ENCODE measurements around the gene SIGLEC9. TPM values are rescaled to one million over a fixed set of nuclear protein-coding genes. Genes with fewer than 3 reads are reported as not detected.

SIGLEC9 gene
- total and polyA plus RNA-seq, 2 donors (not counting 1 experiment from before 2014, with no cell fraction given): 0.72 TPM; not detected in 1

DNA sequence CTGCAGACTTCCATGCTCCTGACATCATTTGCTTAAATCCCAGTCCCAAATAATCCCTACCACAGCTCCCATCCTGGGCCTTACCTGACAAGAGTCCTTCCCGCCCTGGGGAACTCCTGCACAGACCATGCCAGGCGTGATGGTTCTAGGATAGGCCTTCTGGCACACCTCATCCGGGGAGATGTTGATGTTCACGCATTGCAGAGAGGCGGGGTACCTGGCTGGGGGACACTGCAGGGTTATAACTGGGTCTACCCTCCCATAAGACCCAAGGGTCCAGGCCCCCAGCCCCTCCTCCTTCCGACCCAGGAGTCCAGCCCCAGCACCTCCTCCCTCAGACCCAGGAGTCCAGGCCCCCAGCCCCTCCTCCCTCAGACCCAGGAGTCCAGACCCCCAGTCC is 46.0 kb upstream of the SIGLEC9 start:
- H3K4me3 ChIP-seq (ENCODE audit: control extremely low read depth in 1 of 5, extremely low read depth in 1 of 5, insufficient read depth in 1 of 5, low read depth in 2 of 5, low read length in 4 of 5): no peak overlapping the region

DNA sequence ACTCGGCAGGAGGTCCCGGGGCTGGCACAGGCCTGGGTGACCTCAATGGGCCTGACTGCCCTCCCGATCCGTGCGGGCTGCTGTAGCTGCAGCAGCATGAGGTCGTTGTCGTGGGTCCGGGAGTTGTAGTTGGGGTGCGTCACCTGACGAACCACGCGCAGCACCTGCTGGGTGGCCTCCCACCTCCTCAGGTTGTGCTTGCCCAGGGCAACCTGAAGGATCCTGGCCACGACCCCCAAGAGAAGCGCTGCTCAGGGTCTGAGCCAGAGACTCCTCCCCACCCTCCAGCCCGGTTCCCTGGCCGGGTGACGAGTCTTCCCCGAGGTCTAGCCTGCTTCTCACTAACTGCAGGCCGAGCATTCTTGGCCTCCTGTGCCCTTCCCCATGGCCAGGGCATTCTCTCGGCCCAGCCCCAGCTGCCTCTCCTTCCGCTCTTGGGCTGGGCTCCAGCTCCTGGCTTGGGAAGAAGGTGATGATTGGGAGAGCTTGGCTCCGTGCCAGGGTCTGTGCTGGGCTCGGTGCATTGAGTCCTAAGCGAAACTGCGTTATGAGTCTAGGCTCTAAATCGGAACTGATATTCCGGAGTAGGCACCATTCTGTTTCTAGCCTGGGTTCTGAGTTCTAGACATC is 45.1 kb upstream of the SIGLEC9 start:
- Histone ChIP-seq H4K20me1 (ENCODE audit: control insufficient read depth, insufficient read depth, low read length, poor library complexity, severe bottlenecking) (no peaks in the 10 kb centered on the region), H3K4me3 (ENCODE audit: control extremely low read depth in 1 of 5, extremely low read depth in 1 of 5, insufficient read depth in 1 of 5, low read depth in 2 of 5, low read length in 4 of 5) (no peak overlapping the region), H3K79me2 (ENCODE audit: control insufficient read depth, insufficient read depth, low read length) (no peaks in the 10 kb centered on the region), H3K36me3 (replicated peaks in 1 of 2; ENCODE audit: control extremely low read depth in 1 of 2, control insufficient read depth in 1 of 2, extremely low read depth in 1 of 2, insufficient read depth in 2 of 2, low read length in 1 of 2) (no peaks in the 10 kb centered on the region), H3K9ac (ENCODE audit: low read length) (no peak overlapping the region), H3K9me3 (ENCODE audit: control extremely low read depth in 1 of 3, control insufficient read depth in 2 of 3, insufficient read depth in 1 of 3, low read length in 2 of 3) (no peaks in the 10 kb centered on the region), H3K27ac (ENCODE audit: low read length in 2 of 2) (no peak overlapping the region), H2AFZ (ENCODE audit: insufficient read depth, low read depth, low read length, poor library complexity, severe bottlenecking) (no peak overlapping the region), H3K4me2 (replicated peaks; ENCODE audit: low read depth, low read length, poor library complexity, severe bottlenecking) (no peak overlapping the region), H3K27me3 (replicated peaks in 1 of 4; ENCODE audit: control extremely low read depth in 1 of 4, control insufficient read depth in 3 of 4, insufficient read depth in 4 of 4, low read length in 3 of 4) (no peaks in the 10 kb centered on the region), H3K4me1 (ENCODE audit: control insufficient read depth in 2 of 2, insufficient read depth in 2 of 2, low read length in 2 of 2) (no peaks in the 10 kb centered on the region)
- Mint-ChIP-seq H3K27ac (no peak overlapping the region), H3K4me3 (no peak overlapping the region), H3K9me3 (ENCODE audit: insufficient read depth) (no peaks in the 10 kb centered on the region), H3K4me1 (no peaks in the 10 kb centered on the region), H3K27me3 (peaks cover 16% of the 10 kb centered on the region)
- POLR2A ChIA-PET: no interaction called here
- intact Hi-C loops (cut with micrococcal nuclease): no loop called here
- CTCF ChIA-PET: no interaction called here
- ATAC-seq (ENCODE audit: low read depth) (no peak), DNase-seq (no peak)
- no peak for TF ChIP-seq EZH2 (IDR thresholded peaks at IDR 0.05; ENCODE audit: borderline replicate concordance, insufficient read depth, low read depth, low read length, poor library complexity, severe bottlenecking)
- TF ChIP-seq, protein P1, sequence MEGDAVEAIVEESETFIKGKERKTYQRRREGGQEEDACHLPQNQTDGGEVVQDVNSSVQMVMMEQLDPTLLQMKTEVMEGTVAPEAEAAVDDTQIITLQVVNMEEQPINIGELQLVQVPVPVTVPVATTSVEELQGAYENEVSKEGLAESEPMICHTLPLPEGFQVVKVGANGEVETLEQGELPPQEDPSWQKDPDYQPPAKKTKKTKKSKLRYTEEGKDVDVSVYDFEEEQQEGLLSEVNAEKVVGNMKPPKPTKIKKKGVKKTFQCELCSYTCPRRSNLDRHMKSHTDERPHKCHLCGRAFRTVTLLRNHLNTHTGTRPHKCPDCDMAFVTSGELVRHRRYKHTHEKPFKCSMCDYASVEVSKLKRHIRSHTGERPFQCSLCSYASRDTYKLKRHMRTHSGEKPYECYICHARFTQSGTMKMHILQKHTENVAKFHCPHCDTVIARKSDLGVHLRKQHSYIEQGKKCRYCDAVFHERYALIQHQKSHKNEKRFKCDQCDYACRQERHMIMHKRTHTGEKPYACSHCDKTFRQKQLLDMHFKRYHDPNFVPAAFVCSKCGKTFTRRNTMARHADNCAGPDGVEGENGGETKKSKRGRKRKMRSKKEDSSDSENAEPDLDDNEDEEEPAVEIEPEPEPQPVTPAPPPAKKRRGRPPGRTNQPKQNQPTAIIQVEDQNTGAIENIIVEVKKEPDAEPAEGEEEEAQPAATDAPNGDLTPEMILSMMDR (IDR thresholded peaks at IDR 0.05): no peak
- 93% methylated on average over 27 of the region's 27 CpGs for WGBS (ENCODE audit: insufficient coverage)

More for the DNA sequence above, 46.0 kb upstream of the SIGLEC9 start:
- no peak for DNase-seq
- ATAC-seq (ENCODE audit: low read depth): no peak
- Histone ChIP-seq H3K27ac (ENCODE audit: low read length in 2 of 2) (no peak overlapping the region), H3K9ac (ENCODE audit: low read length) (no peak overlapping the region), H3K4me2 (replicated peaks; ENCODE audit: low read depth, low read length, poor library complexity, severe bottlenecking) (no peak overlapping the region), H3K4me1 (ENCODE audit: control insufficient read depth in 2 of 2, insufficient read depth in 2 of 2, low read length in 2 of 2) (no peaks in the 10 kb centered on the region), H3K27me3 (replicated peaks in 1 of 4; ENCODE audit: control extremely low read depth in 1 of 4, control insufficient read depth in 3 of 4, insufficient read depth in 4 of 4, low read length in 3 of 4) (no peaks in the 10 kb centered on the region), H3K79me2 (ENCODE audit: control insufficient read depth, insufficient read depth, low read length) (no peaks in the 10 kb centered on the region), H3K36me3 (replicated peaks in 1 of 2; ENCODE audit: control extremely low read depth in 1 of 2, control insufficient read depth in 1 of 2, extremely low read depth in 1 of 2, insufficient read depth in 2 of 2, low read length in 1 of 2) (no peaks in the 10 kb centered on the region), H4K20me1 (ENCODE audit: control insufficient read depth, insufficient read depth, low read length, poor library complexity, severe bottlenecking) (no peaks in the 10 kb centered on the region), H3K9me3 (ENCODE audit: control extremely low read depth in 1 of 3, control insufficient read depth in 2 of 3, insufficient read depth in 1 of 3, low read length in 2 of 3) (peaks cover 0 to 3% (median 0%) of the 10 kb centered on the region in 3 donors), H2AFZ (ENCODE audit: insufficient read depth, low read depth, low read length, poor library complexity, severe bottlenecking) (no peak overlapping the region)
- intact Hi-C loops (cut with micrococcal nuclease): no loop called here
- TF ChIP-seq EZH2 (IDR thresholded peaks at IDR 0.05; ENCODE audit: borderline replicate concordance, insufficient read depth, low read depth, low read length, poor library complexity, severe bottlenecking): no peak
- TF ChIP-seq, protein P1 (IDR thresholded peaks at IDR 0.05): no peak
- no peaks in the 10 kb centered on the region for H3K4me1 Mint-ChIP-seq
- no peak overlapping the region for H3K4me3 Mint-ChIP-seq
- no peak overlapping the region for H3K27ac Mint-ChIP-seq
- peaks cover 5% of the 10 kb centered on the region for H3K9me3 Mint-ChIP-seq (ENCODE audit: insufficient read depth)
- ChIA-PET CTCF (no interaction called here), POLR2A (no interaction called here)
- WGBS (ENCODE audit: insufficient coverage): 94% methylated on average over 6 of the region's 6 CpGs
- peaks cover 22% of the 10 kb centered on the region for H3K27me3 Mint-ChIP-seq
